Measurements from ENCODE around the gene MYO9A. TPM values are rescaled to one million over a fixed set of nuclear protein-coding genes. Genes with fewer than 3 reads are reported as not detected.

Gene MYO9A
- total RNA-seq, 1 experiment from 2014 or later: 30.1 TPM

DNA sequence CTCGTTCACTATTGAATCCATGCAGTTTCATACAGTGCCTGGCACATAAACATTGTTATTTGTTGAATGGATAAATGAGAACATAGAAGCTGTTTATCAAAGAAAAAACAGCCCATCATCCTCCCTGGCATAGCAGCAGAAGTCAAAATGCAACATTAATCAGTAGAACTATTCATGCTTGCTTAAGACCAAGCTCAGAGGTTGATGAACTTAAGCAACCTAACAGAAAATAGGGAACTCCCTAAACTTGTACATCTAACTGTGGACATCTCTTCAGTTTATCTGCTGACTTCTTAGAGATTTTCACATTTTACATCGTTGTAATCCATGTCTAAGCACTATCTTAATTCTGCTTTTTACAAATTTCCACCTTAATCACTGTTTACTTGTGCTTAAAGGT lies 29.5 kb upstream of the MYO9A start:
- no TSS peak for BruUV-seq (replicated peaks)
- no peak for TF ChIP-seq EZH2 (IDR thresholded peaks at IDR 0.05; ENCODE audit: borderline replicate concordance, low read depth, low read length, poor library complexity, severe bottlenecking)
- TF ChIP-seq, protein P1, sequence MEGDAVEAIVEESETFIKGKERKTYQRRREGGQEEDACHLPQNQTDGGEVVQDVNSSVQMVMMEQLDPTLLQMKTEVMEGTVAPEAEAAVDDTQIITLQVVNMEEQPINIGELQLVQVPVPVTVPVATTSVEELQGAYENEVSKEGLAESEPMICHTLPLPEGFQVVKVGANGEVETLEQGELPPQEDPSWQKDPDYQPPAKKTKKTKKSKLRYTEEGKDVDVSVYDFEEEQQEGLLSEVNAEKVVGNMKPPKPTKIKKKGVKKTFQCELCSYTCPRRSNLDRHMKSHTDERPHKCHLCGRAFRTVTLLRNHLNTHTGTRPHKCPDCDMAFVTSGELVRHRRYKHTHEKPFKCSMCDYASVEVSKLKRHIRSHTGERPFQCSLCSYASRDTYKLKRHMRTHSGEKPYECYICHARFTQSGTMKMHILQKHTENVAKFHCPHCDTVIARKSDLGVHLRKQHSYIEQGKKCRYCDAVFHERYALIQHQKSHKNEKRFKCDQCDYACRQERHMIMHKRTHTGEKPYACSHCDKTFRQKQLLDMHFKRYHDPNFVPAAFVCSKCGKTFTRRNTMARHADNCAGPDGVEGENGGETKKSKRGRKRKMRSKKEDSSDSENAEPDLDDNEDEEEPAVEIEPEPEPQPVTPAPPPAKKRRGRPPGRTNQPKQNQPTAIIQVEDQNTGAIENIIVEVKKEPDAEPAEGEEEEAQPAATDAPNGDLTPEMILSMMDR (conservative IDR thresholded peaks at IDR 0.05; ENCODE audit: low read depth, low read length): no peak
- H3K27ac ChIP-seq (ENCODE audit: low read depth, low read length, poor library complexity, severe bottlenecking): no peak overlapping the region
- no peaks in the 10 kb centered on the region for H3K4me1 ChIP-seq (ENCODE audit: insufficient read depth, low read length, poor library complexity, severe bottlenecking)
- POLR2A ChIA-PET (ENCODE audit: low non-redundant PET): no interaction called here
- CTCF ChIA-PET: no interaction called here
- no peaks in the 10 kb centered on the region for H3K27me3 ChIP-seq (replicated peaks; ENCODE audit: insufficient read depth, low read depth, low read length, poor library complexity)
- intact Hi-C loops (cut with micrococcal nuclease; ENCODE audit: unreplicated experiment): no loop called here
- DNase-seq (ENCODE audit: low spot score): no peak
- H3K9me3 ChIP-seq (ENCODE audit: low read depth, low read length, poor library complexity, severe bottlenecking): no peaks in the 10 kb centered on the region
- no peak overlapping the region for H3K4me3 ChIP-seq (ENCODE audit: low read depth, low read length, poor library complexity, severe bottlenecking)
- no peaks in the 10 kb centered on the region for H3K36me3 ChIP-seq (ENCODE audit: insufficient read depth, low read length, poor library complexity, severe bottlenecking)

DNA sequence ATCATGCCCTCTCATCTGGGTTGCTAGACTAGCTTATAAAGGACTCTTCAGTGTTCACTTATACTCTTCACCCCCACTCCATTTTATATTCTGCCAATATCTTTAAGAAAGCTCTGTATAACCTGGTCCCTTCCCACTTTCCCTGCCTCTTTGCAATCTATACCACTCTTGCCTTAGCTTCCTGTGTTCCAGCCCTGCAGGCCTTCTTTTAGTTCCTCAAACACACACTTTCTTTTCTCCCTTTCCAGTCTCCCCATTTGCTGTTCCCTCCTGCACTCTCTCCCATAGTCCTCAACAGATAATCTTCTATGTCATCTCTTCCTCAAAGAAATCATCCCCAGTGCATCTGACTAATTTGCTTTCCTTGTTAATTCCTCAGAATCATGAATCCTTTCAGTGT lies 29.0 kb upstream of the MYO9A start:
- H3K4me3 ChIP-seq (ENCODE audit: low read depth, low read length, poor library complexity, severe bottlenecking): no peak overlapping the region
- H3K36me3 ChIP-seq (ENCODE audit: insufficient read depth, low read length, poor library complexity, severe bottlenecking): no peaks in the 10 kb centered on the region
- no peak for DNase-seq (ENCODE audit: low spot score)
- no peak overlapping the region for H3K27ac ChIP-seq (ENCODE audit: low read depth, low read length, poor library complexity, severe bottlenecking)
- TF ChIP-seq, protein P1 (conservative IDR thresholded peaks at IDR 0.05; ENCODE audit: low read depth, low read length): no peak
- no peak for TF ChIP-seq EZH2 (IDR thresholded peaks at IDR 0.05; ENCODE audit: borderline replicate concordance, low read depth, low read length, poor library complexity, severe bottlenecking)
- ChIA-PET POLR2A (ENCODE audit: low non-redundant PET) (no interaction called here), CTCF (no interaction called here)
- H3K9me3 ChIP-seq (ENCODE audit: low read depth, low read length, poor library complexity, severe bottlenecking): no peaks in the 10 kb centered on the region
- no peaks in the 10 kb centered on the region for H3K4me1 ChIP-seq (ENCODE audit: insufficient read depth, low read length, poor library complexity, severe bottlenecking)
- intact Hi-C loops (cut with micrococcal nuclease; ENCODE audit: unreplicated experiment): no loop called here
- H3K27me3 ChIP-seq (replicated peaks; ENCODE audit: insufficient read depth, low read depth, low read length, poor library complexity): no peaks in the 10 kb centered on the region
- BruUV-seq (replicated peaks): no TSS peak

DNA sequence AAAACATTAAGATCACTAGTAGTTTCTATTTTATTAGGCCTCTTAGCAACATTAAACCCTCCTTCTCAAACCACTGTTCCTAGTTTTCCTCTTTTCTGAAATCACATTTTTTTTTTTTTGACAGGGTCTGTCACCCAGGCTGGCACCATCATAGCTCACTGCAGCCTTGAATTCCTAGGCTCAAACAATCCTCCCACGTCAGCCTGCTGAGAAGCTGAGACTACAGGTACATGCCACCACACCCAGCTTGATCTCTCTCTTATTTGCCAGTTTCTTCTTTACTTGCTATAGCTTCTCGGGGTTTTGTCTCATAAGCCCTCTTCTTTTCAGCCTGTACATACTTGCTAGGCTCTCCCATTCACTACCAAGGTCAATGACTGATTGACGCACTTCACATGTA lies 28.3 kb upstream of the MYO9A start:
- Histone ChIP-seq H3K4me3 (ENCODE audit: low read depth, low read length, poor library complexity, severe bottlenecking) (no peak overlapping the region), H3K9me3 (ENCODE audit: low read depth, low read length, poor library complexity, severe bottlenecking) (no peaks in the 10 kb centered on the region), H3K36me3 (ENCODE audit: insufficient read depth, low read length, poor library complexity, severe bottlenecking) (no peaks in the 10 kb centered on the region), H3K27ac (ENCODE audit: low read depth, low read length, poor library complexity, severe bottlenecking) (no peak overlapping the region), H3K4me1 (ENCODE audit: insufficient read depth, low read length, poor library complexity, severe bottlenecking) (no peaks in the 10 kb centered on the region), H3K27me3 (replicated peaks; ENCODE audit: insufficient read depth, low read depth, low read length, poor library complexity) (no peaks in the 10 kb centered on the region)
- intact Hi-C loops (cut with micrococcal nuclease; ENCODE audit: unreplicated experiment): no loop called here
- no peak for DNase-seq (ENCODE audit: low spot score)
- BruUV-seq (replicated peaks): no TSS peak
- ChIA-PET POLR2A (ENCODE audit: low non-redundant PET) (no interaction called here), CTCF (no interaction called here)
- TF ChIP-seq, protein P1 (conservative IDR thresholded peaks at IDR 0.05; ENCODE audit: low read depth, low read length): no peak
- no peak for TF ChIP-seq EZH2 (IDR thresholded peaks at IDR 0.05; ENCODE audit: borderline replicate concordance, low read depth, low read length, poor library complexity, severe bottlenecking)
